Measurements from ENCODE around the gene ZBTB4. TPM values are rescaled to one million over a fixed set of nuclear protein-coding genes. Genes with fewer than 3 reads are reported as not detected.

Gene ZBTB4
- total RNA-seq, 1 donor from 2014 or later: 63.4 TPM

GRCh38 chr17:7426203-7426863, 53.1 kb downstream of the ZBTB4 start:
- intact Hi-C loops (cut with micrococcal nuclease): no loop called here

DNA sequence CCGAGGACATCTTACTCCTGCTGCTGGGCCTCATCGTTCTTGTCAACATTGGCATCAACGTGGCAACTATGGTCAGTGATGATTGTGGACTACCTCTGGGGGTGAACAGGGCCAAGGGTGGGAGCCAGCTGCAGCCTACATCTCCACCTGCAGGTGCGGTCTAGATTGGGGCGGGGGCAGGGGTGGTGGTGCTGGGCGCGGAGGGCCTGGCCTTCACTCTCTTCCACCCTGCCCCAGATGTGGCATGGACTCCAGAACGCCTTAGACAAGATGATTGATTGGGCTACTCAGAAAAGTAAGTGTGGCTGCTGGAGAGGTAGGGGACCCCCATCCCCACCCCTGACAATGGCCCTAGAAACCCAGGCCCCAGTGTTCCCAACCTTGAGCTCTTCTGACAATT, 53.7 kb downstream of the ZBTB4 start:
- no peak overlapping the region for H3K27ac ChIP-seq (replicated peaks)
- no peaks in the 10 kb centered on the region for H3K4me1 ChIP-seq
- no peaks in the 10 kb centered on the region for H3K27me3 ChIP-seq (ENCODE audit: low read depth)
- no peak for TF ChIP-seq CTCF (IDR thresholded peaks at IDR 0.05; ENCODE audit: borderline replicate concordance)
- no peak overlapping the region for H3K4me3 ChIP-seq
- H3K9me3 ChIP-seq (replicated peaks): no peaks in the 10 kb centered on the region
- intact Hi-C loops (cut with micrococcal nuclease): no loop called here
- no peaks in the 10 kb centered on the region for H3K36me3 ChIP-seq
- no peak for DNase-seq

More at GRCh38 chr17:7426203-7426863, 53.1 kb downstream of the ZBTB4 start:
- Histone ChIP-seq H3K36me3 (no peaks in the 10 kb centered on the region), H3K4me1 (no peaks in the 10 kb centered on the region), H3K27ac (replicated peaks) (no peak overlapping the region), H3K4me3 (no peak overlapping the region), H3K27me3 (ENCODE audit: low read depth) (no peaks in the 10 kb centered on the region), H3K9me3 (replicated peaks) (no peaks in the 10 kb centered on the region)
- no peak for TF ChIP-seq CTCF (IDR thresholded peaks at IDR 0.05; ENCODE audit: borderline replicate concordance)
- no peak for DNase-seq

DNA sequence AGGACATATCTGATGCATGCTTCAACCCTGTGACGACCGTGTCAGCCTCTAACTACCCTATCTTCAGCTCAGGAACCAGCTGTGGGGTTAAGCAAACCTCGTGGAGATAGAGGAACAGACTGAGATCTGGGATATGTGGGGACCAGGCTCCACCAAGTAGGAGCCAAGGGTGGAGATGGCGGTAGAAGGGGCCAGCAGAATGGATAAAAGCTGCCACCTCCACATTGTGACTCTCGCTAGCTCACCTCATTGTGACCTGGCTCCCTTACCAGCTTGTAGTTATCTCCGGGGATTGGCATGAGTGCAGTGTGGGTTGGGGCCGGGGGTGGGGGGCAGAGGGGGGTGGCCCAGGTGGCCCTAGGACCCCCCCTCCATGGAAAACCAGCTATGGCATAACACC, 54.1 kb downstream of the ZBTB4 start, which contains the start of gene SPEM2:
SPEM2 (plus strand) TSS at position 301 of the 400 bp plus-strand sequence; CDS start at position 374, 73 bp downstream.
- Histone ChIP-seq H3K36me3 (no peaks in the 10 kb centered on the region), H3K4me3 (no peak within 1 kb of the TSS), H3K27ac (replicated peaks) (no peak within 1 kb of the TSS), H3K9me3 (replicated peaks) (no peaks in the 10 kb centered on the region), H3K4me1 (no peaks in the 10 kb centered on the region), H3K27me3 (ENCODE audit: low read depth) (no peaks in the 10 kb centered on the region)
- intact Hi-C loops (cut with micrococcal nuclease): no loop called here
- no peak for DNase-seq
- TF ChIP-seq CTCF (IDR thresholded peaks at IDR 0.05; ENCODE audit: borderline replicate concordance): no peak

GRCh38 chr17:7423679-7424078, 55.8 kb downstream of the ZBTB4 start:
- Histone ChIP-seq H3K27ac (replicated peaks) (no peak overlapping the region), H3K4me3 (no peak overlapping the region), H3K27me3 (ENCODE audit: low read depth) (no peaks in the 10 kb centered on the region), H3K36me3 (no peaks in the 10 kb centered on the region), H3K9me3 (replicated peaks) (no peaks in the 10 kb centered on the region), H3K4me1 (no peaks in the 10 kb centered on the region)
- DNase-seq: no peak
- TF ChIP-seq CTCF (IDR thresholded peaks at IDR 0.05; ENCODE audit: borderline replicate concordance): no peak
- intact Hi-C loops (cut with micrococcal nuclease): no loop called here

DNA sequence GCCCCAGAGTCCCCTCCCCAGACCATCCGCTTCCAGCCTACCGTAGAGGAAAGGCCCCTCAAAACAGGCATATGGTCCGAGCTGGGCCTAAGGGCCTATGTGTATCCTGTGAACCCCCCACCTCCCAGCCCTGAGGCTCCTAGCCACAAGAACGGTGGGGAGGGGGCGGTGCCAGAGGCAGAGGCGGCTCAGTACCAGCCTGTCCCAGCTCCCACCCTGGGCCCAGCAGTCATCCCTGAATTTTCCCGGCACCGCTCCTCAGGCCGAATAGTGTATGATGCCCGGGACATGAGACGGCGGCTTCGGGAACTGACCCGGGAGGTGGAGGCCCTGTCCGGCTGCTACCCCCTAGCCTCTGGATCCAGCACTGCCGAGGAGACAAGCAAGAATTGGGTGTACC, 58.2 kb downstream of the ZBTB4 start:
- DNase-seq: no peak
- intact Hi-C loops (cut with micrococcal nuclease): no loop called here
- H3K36me3 ChIP-seq: no peaks in the 10 kb centered on the region
- H3K27me3 ChIP-seq (ENCODE audit: low read depth): no peaks in the 10 kb centered on the region
- no peak for TF ChIP-seq CTCF (IDR thresholded peaks at IDR 0.05; ENCODE audit: borderline replicate concordance)
- H3K4me1 ChIP-seq: no peaks in the 10 kb centered on the region
- H3K4me3 ChIP-seq: no peak overlapping the region
- no peak overlapping the region for H3K27ac ChIP-seq (replicated peaks)
- H3K9me3 ChIP-seq (replicated peaks): no peaks in the 10 kb centered on the region

Data from left ventricle myocardium inferior (tissue), 1 donor.